A673 (cell line): ENCODE measurements around the gene EOLA1.
"Not testable (repeated sequence)": the region's sequence is repeated elsewhere in the genome, so short reads cannot be mapped to it uniquely, and the experiment has no call there.

ENCODE experiments used
- EZH2 ChIP-seq: fragments of 200-600 bp; sonication (generic); IDR thresholded peaks from 2 replicates; pipeline ENCODE4 v1.6.1; 2017; ENCODE audit warnings: borderline replicate concordance, low read depth, mild to moderate bottlenecking, mixed read lengths, antibody characterized with exemption, low read length; ENCODE audit not compliant: poor library complexity, severe bottlenecking
- TF ChIP-seq, protein P1 (sequence below): fragments of 300-800, 200-600 bp; sonication (generic); conservative IDR thresholded peaks from 2 replicates; pipeline ENCODE4 v1.5.1; 2017; ENCODE audit warnings: low read depth, mild to moderate bottlenecking, antibody characterized with exemption, low read length, moderate library complexity, mixed read lengths

- TF ChIP-seq, protein P1, sequence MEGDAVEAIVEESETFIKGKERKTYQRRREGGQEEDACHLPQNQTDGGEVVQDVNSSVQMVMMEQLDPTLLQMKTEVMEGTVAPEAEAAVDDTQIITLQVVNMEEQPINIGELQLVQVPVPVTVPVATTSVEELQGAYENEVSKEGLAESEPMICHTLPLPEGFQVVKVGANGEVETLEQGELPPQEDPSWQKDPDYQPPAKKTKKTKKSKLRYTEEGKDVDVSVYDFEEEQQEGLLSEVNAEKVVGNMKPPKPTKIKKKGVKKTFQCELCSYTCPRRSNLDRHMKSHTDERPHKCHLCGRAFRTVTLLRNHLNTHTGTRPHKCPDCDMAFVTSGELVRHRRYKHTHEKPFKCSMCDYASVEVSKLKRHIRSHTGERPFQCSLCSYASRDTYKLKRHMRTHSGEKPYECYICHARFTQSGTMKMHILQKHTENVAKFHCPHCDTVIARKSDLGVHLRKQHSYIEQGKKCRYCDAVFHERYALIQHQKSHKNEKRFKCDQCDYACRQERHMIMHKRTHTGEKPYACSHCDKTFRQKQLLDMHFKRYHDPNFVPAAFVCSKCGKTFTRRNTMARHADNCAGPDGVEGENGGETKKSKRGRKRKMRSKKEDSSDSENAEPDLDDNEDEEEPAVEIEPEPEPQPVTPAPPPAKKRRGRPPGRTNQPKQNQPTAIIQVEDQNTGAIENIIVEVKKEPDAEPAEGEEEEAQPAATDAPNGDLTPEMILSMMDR, result not testable (repeated sequence)
- not testable (repeated sequence) for TF ChIP-seq EZH2
Measured at GRCh38 chrX:149595214-149595613, 54.4 kb downstream of the EOLA1 start, which contains the start of gene HSFX2.
